ENCODE measurements around the gene C5AR1.

C5AR1 gene

DNA sequence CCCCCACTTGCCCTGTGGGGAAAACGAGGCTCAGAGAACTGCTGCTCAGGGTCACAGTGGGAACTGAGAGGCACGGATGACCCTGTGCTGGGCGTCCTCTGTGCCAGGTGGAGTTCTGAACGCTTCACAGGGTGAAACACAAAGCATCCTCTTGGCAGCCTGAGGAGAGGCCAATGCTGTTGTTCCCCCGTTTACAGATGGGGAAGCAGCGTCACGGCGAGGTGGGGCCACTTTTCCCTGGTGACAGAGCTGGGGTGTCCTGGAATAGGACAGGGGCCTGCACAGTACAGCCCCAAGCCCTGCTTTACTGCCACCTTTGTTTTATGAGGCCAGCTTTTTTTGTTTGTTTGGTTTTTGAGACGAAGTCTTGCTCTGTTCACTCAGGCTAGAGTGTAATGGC is 61.6 kb downstream of the C5AR1 start:
- no peak for DNase-seq
